Transverse colon (tissue), 4 donors: Measurements from ENCODE around the gene CMKLR1. TPM values are rescaled to one million over a fixed set of nuclear protein-coding genes. Genes with fewer than 3 reads are reported as not detected.

Experiments
- DNase-seq: peaks from one replicate; pipeline ENCODE4 v3.0.0-alpha.2; 2019
- H3K27ac ChIP-seq, 4 donors: fragments of 200-600 bp; sonication (generic); 2 replicates each; pipeline ENCODE4 v1.5.1; 2016 to 2018; ENCODE audit warnings: inconsistent platforms in 4 of 4
- H3K27me3 ChIP-seq: fragments of 200-600 bp; sonication (generic); 2 replicates; pipeline ENCODE4 v1.5.1; 2017; ENCODE audit warnings: inconsistent platforms
- H3K36me3 ChIP-seq, 4 donors: fragments of 200-600 bp; sonication (generic); 2 replicates each; pipeline ENCODE4 v1.5.1; 2017 to 2019; ENCODE audit warnings: inconsistent platforms in 4 of 4
- H3K4me1 ChIP-seq, 4 donors: fragments of 200-600 bp; sonication (generic); 2 replicates each; pipeline ENCODE4 v1.5.1; 2017 to 2020; ENCODE audit warnings: inconsistent platforms in 4 of 4
- H3K4me3 ChIP-seq, 4 donors: fragments of 200-600 bp; sonication (generic); 1 replicate in 1 of 4; 2 replicates in 3 of 4; pipeline versions ENCODE4 v1.5.1 to v1.6.1; 2017 to 2019; ENCODE audit warnings: inconsistent platforms in 4 of 4
- H3K9me3 ChIP-seq, 2 donors: fragments of 200-600 bp; sonication (generic); 2 replicates each; pipeline ENCODE4 v1.5.1; 2017 to 2019; ENCODE audit warnings: inconsistent platforms in 2 of 2
- CTCF ChIP-seq, 5 experiments: fragments of 200-600 bp in 3 of 5; fragments of 450-650 bp in 2 of 5; sonication (generic) in 3 of 5; IDR thresholded peaks; 1 replicate in 2 of 5; 2 replicates in 3 of 5; pipeline ENCODE4 v1.5.1; 2016 to 2017; ENCODE audit warnings: antibody characterized with exemption in 5 of 5, inconsistent platforms in 3 of 5, mild to moderate bottlenecking in 2 of 5, moderate library complexity in 1 of 5
- EP300 ChIP-seq: sonication (generic); formaldehyde crosslinking; IDR thresholded peaks from one replicate; pipeline ENCODE4 v1.6.1; 2017; ENCODE audit warnings: antibody characterized with exemption, low read depth
- POLR2A ChIP-seq: fragments of 450-650 bp; IDR thresholded peaks from one replicate; pipeline ENCODE4 v1.6.1; 2016; ENCODE audit warnings: antibody characterized with exemption, mild to moderate bottlenecking, moderate library complexity
- POLR2AphosphoS5 ChIP-seq, 3 donors: sonication (generic); formaldehyde crosslinking; IDR thresholded peaks; one replicate each; pipeline ENCODE4 v1.6.1; 2016; ENCODE audit warnings: antibody characterized with exemption in 3 of 3
- WGBS, 2 donors: methylation state at CpG; one replicate each; pipeline ENCODE4 v1.1.5; 2018; ENCODE audit warnings: low coverage in 1 of 2; 5-methylcytosine and 5-hydroxymethylcytosine counted together
- in situ Hi-C, 4 donors: fragments of 200-750 bp; cut with MboI; loops; one replicate each; pipeline versions ENCODE4 v1.15.0 to v1.15.1; 2017; ENCODE audit warnings: low sequenced_read_pairs in 3 of 4, low pct_ligation_motif_present in 1 of 4, low pct_unique_long_range_greater_than_20kb in 1 of 4
- intact Hi-C: fragments of 100-400 bp; cut with DNase I; formaldehyde crosslinking; loops from one replicate; pipeline ENCODE4 v1.15.1; 2023; ENCODE audit warnings: low total_unique reads
- total RNA-seq, 4 donors: library from RNA; depleted of rRNA; stranded (reverse); fragments of >200 nt; gene quantifications; one replicate each; pipeline ENCODE4 v1.1.0, GENCODE V29; 2016

The CMKLR1 gene
- total RNA-seq, 4 donors from 2014 or later: 4.2 to 13.5 (median 4.5) TPM

- Histone ChIP-seq H3K27me3 (no peaks in the 10 kb centered on the region), H3K4me3 (no peak overlapping the region), H3K27ac (no peak overlapping the region), H3K36me3 (no peaks in the 10 kb centered on the region), H3K9me3 (no peaks in the 10 kb centered on the region), H3K4me1 (peaks cover under 1 to 11% (median 4%) of the 10 kb centered on the region in 4 donors)
- intact Hi-C loops: no loop called here
- DNase-seq: no peak
- in situ Hi-C loops: no loop called here
- TF ChIP-seq CTCF (IDR thresholded peaks at IDR 0.05): no peak
- TF ChIP-seq POLR2AphosphoS5 (IDR thresholded peaks at IDR 0.05): no peak
- TF ChIP-seq EP300: no peak
- no peak for TF ChIP-seq POLR2A
- WGBS, 2 donors: 64 to 67% methylated on average over 4 of the region's 4 CpGs
Measured at GRCh38 chr12:108299516-108299915, 39.6 kb downstream of the CMKLR1 start.

GRCh38 chr12:108298761-108299275, 40.3 kb downstream of the CMKLR1 start:
- no peak for TF ChIP-seq POLR2A
- no peak for TF ChIP-seq POLR2AphosphoS5 (IDR thresholded peaks at IDR 0.05)
- no peak for TF ChIP-seq CTCF (IDR thresholded peaks at IDR 0.05)
- no peak for TF ChIP-seq EP300
- Histone ChIP-seq H3K9me3 (no peaks in the 10 kb centered on the region), H3K36me3 (no peaks in the 10 kb centered on the region), H3K27me3 (no peaks in the 10 kb centered on the region), H3K27ac (no peak overlapping the region), H3K4me1 (peaks cover 0 to 8% (median 1%) of the 10 kb centered on the region in 4 donors), H3K4me3 (no peak overlapping the region)
- in situ Hi-C loops: no loop called here
- 81 to 86% methylated on average over 4 to 6 of the region's 6 CpGs for WGBS, 2 donors
- intact Hi-C loops: no loop called here
- DNase-seq: no peak

GRCh38 chr12:108297895-108298760, 41.0 kb downstream of the CMKLR1 start:
- in situ Hi-C loops (no loop called here), intact Hi-C loops (no loop called here)
- no peaks in the 10 kb centered on the region for H3K36me3 ChIP-seq
- DNase-seq: no peak
- no peak overlapping the region for H3K27ac ChIP-seq
- 50 to 65% methylated on average over 4 to 6 of the region's 6 CpGs for WGBS, 2 donors
- H3K4me3 ChIP-seq: no peak overlapping the region
- no peak for TF ChIP-seq POLR2A
- no peak for TF ChIP-seq EP300
- TF ChIP-seq CTCF (IDR thresholded peaks at IDR 0.05): no peak
- no peak for TF ChIP-seq POLR2AphosphoS5 (IDR thresholded peaks at IDR 0.05)
- H3K4me1 ChIP-seq: peaks cover 0 to 1% (median 0%) of the 10 kb centered on the region in 4 donors
- H3K9me3 ChIP-seq: no peaks in the 10 kb centered on the region
- H3K27me3 ChIP-seq: no peaks in the 10 kb centered on the region

- no peaks in the 10 kb centered on the region for H3K36me3 ChIP-seq
- H3K4me3 ChIP-seq: no peak overlapping the region
- no peaks in the 10 kb centered on the region for H3K4me1 ChIP-seq
- in situ Hi-C loops (no loop called here), intact Hi-C loops (no loop called here)
- WGBS, 2 donors: 73 to 88% methylated on average over 2 of the region's 2 CpGs
- H3K9me3 ChIP-seq: no peaks in the 10 kb centered on the region
- no peak for DNase-seq
- no peaks in the 10 kb centered on the region for H3K27me3 ChIP-seq
- no peak overlapping the region for H3K27ac ChIP-seq
- no peak for TF ChIP-seq EP300
- TF ChIP-seq POLR2A: no peak
- no peak for TF ChIP-seq POLR2AphosphoS5 (IDR thresholded peaks at IDR 0.05)
- no peak for TF ChIP-seq CTCF (IDR thresholded peaks at IDR 0.05)
Measured at GRCh38 chr12:108297424-108297823, 41.7 kb downstream of the CMKLR1 start.
